Thoracic aorta (tissue), 2 donors: ENCODE data around the gene BMPR1A. TPM values are rescaled to one million over a fixed set of nuclear protein-coding genes. Genes with fewer than 3 reads are reported as not detected.

Experiments used
- ATAC-seq: fragments of 150-250 bp; one replicate; pipeline ENCODE4 v1.8.0; 2017; ENCODE audit warnings: low read depth; ENCODE audit not compliant: insufficient number of reproducible peaks, low FRiP score
- DNase-seq: peaks from one replicate; pipeline ENCODE4 v3.0.0-alpha.2; 2020; ENCODE audit warnings: low spot score
- H3K27ac ChIP-seq, 2 donors: fragments of 200-600 bp; sonication (generic); 1 replicate in 1 of 2; 2 replicates in 1 of 2; pipeline ENCODE4 v1.5.1; 2016; ENCODE audit warnings: mild to moderate bottlenecking in 2 of 2, moderate library complexity in 2 of 2
- H3K27me3 ChIP-seq: fragments of 200-600 bp; sonication (generic); replicated peaks from 2 replicates; pipeline ENCODE4 v1.6.0; 2016; ENCODE audit warnings: mild to moderate bottlenecking; ENCODE audit not compliant: insufficient read depth
- H3K36me3 ChIP-seq: fragments of 200-600 bp; sonication (generic); one replicate; pipeline ENCODE4 v1.5.1; 2016
- H3K4me1 ChIP-seq, 2 donors: fragments of 200-600 bp; sonication (generic); 1 replicate in 1 of 2; 2 replicates in 1 of 2; pipeline versions ENCODE4 v1.5.1 to v1.6.0; 2016; ENCODE audit warnings: low read depth in 2 of 2, mild to moderate bottlenecking in 1 of 2; ENCODE audit not compliant: control insufficient read depth in 1 of 2
- H3K4me3 ChIP-seq: fragments of 200-600 bp; sonication (generic); 2 replicates; pipeline ENCODE4 v1.5.1; 2016; ENCODE audit warnings: mild to moderate bottlenecking
- H3K9me3 ChIP-seq: fragments of 200-600 bp; sonication (generic); 2 replicates; pipeline ENCODE4 v1.5.1; 2016
- total RNA-seq, 2 donors: library from RNA; depleted of rRNA; stranded (reverse); fragments of >200 nt; gene quantifications; one replicate each; pipeline versions ENCODE4 v1.1.0 to v1.2.3, GENCODE V29; 2016
- TF ChIP-seq, protein P1 (sequence below): fragments of 200-600 bp; sonication (generic); IDR thresholded peaks from one replicate; pipeline ENCODE4 v1.5.1; 2019; ENCODE audit warnings: antibody characterized with exemption

BMPR1A gene
- total RNA-seq, 2 donors from 2014 or later = 69.0 to 130 TPM

DNA sequence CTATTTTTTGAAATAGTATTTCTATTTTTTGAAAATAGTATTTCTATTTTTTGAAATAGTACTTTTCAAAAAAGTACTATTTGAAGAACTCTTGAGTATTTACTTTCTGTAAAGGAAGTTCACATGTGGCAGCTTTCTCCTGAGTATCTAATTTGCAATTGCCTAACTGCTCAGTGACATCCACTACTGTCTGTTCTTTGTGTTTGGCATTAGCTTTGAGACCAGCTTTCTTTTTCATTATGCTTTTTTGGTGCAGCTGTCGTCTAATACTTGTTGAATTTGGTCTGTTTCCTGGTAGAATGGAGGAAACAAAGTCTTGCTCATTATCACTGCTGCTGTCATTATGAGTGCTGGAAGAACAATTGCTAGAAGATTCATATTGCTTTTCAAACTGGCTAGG, 99.1 kb downstream of the BMPR1A start:
- DNase-seq (no peak), ATAC-seq (no peak)
- H3K27me3 ChIP-seq = no peaks in the 10 kb centered on the region
- no peaks in the 10 kb centered on the region for H3K4me1 ChIP-seq
- H3K4me3 ChIP-seq = no peak overlapping the region
- H3K27ac ChIP-seq = no peak overlapping the region
- TF ChIP-seq, protein P1, sequence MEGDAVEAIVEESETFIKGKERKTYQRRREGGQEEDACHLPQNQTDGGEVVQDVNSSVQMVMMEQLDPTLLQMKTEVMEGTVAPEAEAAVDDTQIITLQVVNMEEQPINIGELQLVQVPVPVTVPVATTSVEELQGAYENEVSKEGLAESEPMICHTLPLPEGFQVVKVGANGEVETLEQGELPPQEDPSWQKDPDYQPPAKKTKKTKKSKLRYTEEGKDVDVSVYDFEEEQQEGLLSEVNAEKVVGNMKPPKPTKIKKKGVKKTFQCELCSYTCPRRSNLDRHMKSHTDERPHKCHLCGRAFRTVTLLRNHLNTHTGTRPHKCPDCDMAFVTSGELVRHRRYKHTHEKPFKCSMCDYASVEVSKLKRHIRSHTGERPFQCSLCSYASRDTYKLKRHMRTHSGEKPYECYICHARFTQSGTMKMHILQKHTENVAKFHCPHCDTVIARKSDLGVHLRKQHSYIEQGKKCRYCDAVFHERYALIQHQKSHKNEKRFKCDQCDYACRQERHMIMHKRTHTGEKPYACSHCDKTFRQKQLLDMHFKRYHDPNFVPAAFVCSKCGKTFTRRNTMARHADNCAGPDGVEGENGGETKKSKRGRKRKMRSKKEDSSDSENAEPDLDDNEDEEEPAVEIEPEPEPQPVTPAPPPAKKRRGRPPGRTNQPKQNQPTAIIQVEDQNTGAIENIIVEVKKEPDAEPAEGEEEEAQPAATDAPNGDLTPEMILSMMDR = no peak
- no peaks in the 10 kb centered on the region for H3K36me3 ChIP-seq
- H3K9me3 ChIP-seq = no peaks in the 10 kb centered on the region

DNA sequence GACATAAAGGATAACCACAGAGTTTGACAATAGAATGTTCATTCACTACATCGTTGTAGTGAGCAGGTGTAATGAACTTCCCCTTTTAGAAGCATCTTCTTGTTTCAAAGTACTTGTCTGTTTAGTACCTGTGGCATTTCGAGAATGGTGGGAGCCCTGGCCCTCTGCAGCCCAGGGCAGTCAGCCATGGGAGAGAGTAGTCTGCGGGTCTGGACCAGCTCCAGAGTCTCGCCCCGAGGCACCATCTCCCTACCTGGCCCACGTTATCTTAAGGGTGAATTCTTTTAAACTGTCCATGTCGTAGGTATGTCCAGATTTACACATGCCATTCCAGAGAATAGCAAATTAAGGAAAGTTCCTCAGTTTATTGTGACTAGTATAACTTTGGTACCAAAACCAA, 99.7 kb downstream of the BMPR1A start:
- Histone ChIP-seq H3K27ac (no peak overlapping the region), H3K9me3 (no peaks in the 10 kb centered on the region), H3K4me1 (no peaks in the 10 kb centered on the region), H3K4me3 (no peak overlapping the region), H3K36me3 (no peaks in the 10 kb centered on the region), H3K27me3 (no peaks in the 10 kb centered on the region)
- TF ChIP-seq, protein P1 = no peak
- no peak for DNase-seq
- no peak for ATAC-seq

DNA sequence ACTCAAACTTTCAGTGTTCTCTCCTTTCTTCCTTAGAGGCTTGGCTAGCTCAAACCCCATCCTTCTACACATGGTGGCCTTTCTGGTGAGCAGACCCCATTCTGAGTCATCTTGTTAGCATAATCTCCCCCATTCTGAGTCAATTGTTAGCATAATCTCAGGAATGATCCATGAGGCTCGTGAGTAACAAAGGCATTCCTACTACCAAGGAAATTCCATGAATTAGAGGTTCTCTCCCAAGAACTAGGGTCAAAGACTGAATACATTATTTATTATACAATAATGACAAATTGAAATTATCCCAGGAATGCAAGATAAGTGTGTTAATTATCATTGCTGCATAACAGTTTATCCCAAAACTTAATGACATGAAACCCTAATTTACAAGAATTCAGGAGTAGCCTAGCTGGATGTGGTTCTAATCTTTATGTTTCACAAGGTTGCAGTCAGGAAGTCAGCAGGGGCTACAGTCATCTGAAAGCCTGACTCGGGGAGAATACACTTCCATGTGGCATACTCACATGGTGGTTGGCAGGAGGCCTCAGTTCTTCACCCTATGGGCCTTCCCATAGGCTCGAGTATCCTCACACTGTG, 100.8 kb downstream of the BMPR1A start:
- H3K36me3 ChIP-seq = no peaks in the 10 kb centered on the region
- TF ChIP-seq, protein P1 = no peak
- H3K4me3 ChIP-seq = no peak overlapping the region
- no peak overlapping the region for H3K27ac ChIP-seq
- H3K27me3 ChIP-seq = no peaks in the 10 kb centered on the region
- DNase-seq = no peak
- ATAC-seq = no peak
- H3K9me3 ChIP-seq = no peaks in the 10 kb centered on the region
- H3K4me1 ChIP-seq = peaks cover 0 to 5% of the 10 kb centered on the region in 2 donors

DNA sequence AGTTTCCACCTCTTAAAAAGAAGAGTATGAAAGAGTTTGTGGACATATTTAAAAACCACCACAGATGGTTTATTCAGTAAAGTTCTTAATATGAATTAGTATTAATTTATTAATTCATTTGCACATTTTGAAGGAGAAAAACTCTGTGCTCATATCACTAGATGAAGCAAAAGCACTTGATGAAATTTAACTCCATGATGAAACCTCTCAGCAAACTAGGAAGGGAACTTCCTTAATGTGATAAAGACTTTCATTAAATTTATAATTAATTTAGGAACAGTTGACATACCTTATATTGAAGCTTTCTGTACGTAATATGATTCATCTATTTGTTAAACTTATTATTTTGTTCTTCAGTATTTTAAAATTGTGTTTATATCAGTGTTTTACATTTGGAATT, 101.6 kb downstream of the BMPR1A start:
- H3K9me3 ChIP-seq = no peaks in the 10 kb centered on the region
- H3K4me1 ChIP-seq = peaks cover 0 to 13% of the 10 kb centered on the region in 2 donors
- no peak for ATAC-seq
- H3K36me3 ChIP-seq = no peaks in the 10 kb centered on the region
- H3K4me3 ChIP-seq = no peak overlapping the region
- no peak for DNase-seq
- H3K27me3 ChIP-seq = no peaks in the 10 kb centered on the region
- TF ChIP-seq, protein P1 = no peak
- no peak overlapping the region for H3K27ac ChIP-seq

DNA sequence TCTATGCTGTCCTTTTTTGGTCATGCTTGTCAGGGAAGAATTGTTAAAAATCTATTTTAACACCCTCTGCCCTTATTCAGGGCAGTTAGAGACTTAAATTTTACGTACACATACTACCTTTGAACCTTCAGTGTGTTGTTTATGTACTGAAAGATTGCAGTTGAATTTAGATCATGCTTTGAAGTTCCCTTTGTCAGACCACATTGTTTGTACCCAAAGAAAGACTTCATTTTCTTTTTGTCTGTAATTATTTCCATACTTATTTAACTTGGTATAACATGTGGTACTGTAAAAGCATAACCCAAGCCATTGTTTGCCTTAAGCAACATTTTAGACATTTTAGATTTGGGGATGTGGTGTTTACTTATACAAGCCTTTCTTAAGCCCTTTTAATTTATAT, 104.9 kb downstream of the BMPR1A start:
- no peaks in the 10 kb centered on the region for H3K36me3 ChIP-seq
- no peaks in the 10 kb centered on the region for H3K9me3 ChIP-seq
- H3K27me3 ChIP-seq = no peaks in the 10 kb centered on the region
- H3K4me1 ChIP-seq = peaks cover 9 to 36% of the 10 kb centered on the region in 2 donors
- ATAC-seq (no peak), DNase-seq (no peak)
- TF ChIP-seq, protein P1 = no peak
- H3K4me3 ChIP-seq = no peak overlapping the region
- no peak overlapping the region for H3K27ac ChIP-seq
